HG02870 (cell line): Measurements from ENCODE around the gene MMP25.

ENCODE experiments used
- ATAC-seq: cut with Tn5 transposase; IDR thresholded peaks from one replicate; pipeline ENCODE4 v1.9.1; 2021; ENCODE audit warnings: mild to moderate bottlenecking, moderate library complexity; ENCODE audit not compliant: unreplicated experiment

Gene MMP25, protein sequence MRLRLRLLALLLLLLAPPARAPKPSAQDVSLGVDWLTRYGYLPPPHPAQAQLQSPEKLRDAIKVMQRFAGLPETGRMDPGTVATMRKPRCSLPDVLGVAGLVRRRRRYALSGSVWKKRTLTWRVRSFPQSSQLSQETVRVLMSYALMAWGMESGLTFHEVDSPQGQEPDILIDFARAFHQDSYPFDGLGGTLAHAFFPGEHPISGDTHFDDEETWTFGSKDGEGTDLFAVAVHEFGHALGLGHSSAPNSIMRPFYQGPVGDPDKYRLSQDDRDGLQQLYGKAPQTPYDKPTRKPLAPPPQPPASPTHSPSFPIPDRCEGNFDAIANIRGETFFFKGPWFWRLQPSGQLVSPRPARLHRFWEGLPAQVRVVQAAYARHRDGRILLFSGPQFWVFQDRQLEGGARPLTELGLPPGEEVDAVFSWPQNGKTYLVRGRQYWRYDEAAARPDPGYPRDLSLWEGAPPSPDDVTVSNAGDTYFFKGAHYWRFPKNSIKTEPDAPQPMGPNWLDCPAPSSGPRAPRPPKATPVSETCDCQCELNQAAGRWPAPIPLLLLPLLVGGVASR

DNA sequence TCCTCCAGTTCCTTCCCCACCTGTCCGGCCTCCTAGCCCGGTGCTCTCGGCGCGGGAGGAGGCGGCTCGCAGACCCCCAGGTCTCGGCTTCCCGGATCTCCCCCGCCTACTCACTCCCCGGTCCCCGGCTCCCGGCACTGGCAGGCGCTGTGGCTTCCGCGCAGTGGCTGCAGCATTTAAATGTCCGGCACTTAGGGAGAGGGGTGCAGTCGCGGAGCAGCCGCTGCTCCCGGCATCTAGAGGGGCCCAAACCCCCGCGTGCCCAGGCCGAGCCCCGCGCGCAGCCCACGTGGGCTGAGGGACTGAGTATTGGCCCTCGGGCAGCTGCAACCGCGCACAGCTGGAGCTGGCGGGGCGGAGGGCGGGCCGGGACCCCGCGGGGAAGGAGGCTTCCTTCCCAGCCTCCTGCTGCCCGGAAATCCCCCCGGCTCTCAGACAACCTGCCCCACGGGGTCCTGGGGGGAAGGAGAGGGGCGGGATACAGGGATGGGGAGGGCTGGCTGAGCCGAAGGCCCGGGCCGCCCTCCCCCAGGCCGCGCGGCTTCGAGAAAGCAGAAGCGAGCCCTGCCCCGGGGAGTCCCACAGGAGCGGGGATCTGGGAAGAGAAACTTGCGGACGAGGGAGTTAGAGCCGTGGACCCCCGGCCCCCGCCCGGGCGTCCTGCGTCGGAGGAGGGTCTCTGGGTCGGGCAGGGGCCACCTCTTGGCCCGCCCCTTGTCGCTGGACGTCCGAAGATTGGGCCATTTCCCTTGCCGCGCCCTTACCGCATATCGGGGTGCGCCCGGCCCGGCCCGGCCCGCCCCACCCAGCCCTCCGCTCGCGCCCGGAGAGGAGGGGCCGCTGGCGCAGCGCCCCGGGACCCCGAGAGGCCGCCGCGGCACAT is at the start of gene MMP25:
Gene MMP25, plus strand, starts transcription at position 804 of the 883 bp plus-strand sequence. CDS start 357 bp downstream, outside the sequence.
- no peak for ATAC-seq

DNA sequence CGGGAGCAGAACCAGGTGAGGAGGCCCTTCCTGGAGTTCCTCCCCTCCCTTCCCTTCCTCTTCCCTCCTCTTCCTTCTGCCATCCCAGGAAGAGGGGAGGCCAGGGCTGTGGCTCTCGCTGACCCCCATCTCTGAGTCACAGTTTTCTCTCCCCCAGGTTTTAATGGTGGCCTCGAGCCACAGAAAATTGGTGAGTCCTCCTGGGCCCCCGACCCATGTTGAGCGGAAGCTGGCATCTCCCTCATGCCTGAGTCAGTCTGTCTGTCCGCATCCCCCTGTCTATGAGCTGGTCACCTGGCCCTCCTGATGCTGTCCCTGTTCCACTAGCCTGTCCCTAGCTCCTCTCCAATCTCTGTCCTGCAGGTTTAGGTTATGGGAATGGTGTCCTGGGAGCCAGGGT is 46.4 kb upstream of the MMP25 start:
- ATAC-seq, result no peak

DNA sequence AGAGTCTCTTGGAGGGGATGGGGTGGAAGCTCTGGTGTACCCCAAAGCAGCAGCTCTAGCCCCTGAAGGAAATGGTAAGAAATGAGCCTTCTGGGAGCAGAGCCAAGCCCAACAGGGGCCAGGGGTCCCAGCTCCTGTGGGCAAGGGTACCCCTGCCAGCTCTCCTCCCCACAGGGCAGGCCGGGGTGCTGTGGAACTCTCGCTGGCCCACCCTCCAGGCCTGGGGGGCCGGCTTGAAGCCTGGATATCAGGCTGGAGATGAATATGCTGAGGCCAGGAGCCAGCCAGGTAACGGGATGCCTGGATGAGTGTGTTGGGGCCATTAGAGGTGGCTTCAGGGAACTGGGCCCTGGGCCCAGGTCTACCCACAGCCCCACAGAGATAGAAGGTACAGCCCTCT is 45.8 kb upstream of the MMP25 start:
- no peak for ATAC-seq

DNA sequence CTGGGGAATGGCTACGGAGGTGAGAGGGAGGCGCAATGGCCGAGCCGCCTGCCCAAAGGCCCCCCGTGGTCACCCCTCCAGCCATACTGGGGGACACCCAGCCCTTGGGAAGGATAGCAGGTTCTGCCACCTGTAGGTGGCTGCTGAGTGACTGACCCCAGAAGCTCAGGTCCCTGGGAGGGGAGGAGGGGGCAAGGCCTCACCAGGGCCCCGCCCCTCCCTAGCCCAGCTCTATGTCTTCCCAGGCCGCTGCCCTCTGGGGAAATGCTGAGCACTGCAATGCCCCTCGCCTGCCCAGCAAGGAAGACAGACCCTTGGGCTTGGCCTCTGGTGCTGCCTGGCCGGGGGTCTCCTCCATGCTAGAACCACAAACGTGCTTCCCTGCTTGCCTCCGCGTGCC is 45.0 kb upstream of the MMP25 start:
- no peak for ATAC-seq

DNA sequence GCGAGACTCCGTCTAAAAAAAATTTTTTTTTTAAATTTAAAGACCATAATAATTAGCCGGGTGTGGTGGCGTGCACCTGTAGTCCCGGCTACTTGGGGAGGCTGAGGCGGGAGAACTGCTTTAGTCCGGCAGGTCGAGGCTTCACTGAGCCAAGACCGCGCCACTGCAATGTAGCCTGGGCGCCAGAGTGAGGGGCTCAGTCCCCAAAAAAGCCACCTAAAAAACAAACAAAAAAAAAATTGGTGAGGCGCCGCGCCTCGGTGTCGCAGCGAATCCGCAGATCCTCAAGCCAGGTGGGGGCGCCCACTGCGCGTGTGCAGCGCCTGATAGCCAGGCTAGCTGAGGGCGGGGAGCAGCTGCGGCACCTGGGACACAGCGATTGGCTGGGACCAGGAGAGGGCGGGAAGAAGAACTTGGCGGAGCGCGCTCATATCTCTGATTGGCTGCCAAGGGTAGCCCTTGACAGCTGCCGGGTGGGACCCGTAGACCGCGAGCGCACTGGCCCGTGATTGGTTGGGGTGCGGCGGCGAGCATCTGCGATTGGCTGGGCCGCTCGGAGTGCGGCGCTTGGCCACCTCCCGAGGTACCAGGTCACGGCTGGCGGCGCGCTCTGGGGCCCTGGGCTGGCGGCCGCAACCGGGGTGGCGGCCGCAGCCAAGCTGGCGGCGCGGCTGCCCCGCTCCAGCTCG is 42.6 kb upstream of the MMP25 start:
- peak; percentile 99 for ATAC-seq

DNA sequence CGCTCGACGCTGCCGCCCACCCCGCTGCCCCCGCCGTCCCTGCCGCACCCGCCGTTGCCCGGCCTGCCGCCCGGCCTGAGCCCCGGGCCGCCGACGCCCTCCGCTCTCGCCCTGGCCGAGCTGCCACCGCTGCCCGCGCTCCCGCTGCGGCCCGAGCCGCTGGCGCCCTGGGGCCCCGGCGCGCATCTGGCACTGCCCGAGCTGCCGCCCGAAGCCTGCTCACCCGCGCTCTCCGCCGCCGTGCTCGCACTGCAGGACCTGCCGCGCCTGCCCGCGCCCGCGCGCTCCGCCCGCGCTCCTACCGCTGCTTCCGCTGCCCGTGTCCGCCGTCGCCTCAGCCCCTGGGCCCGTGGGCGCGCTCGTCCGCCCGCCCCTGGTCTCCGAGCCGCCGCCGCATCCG is 42.0 kb upstream of the MMP25 start:
- ATAC-seq, result no peak

DNA sequence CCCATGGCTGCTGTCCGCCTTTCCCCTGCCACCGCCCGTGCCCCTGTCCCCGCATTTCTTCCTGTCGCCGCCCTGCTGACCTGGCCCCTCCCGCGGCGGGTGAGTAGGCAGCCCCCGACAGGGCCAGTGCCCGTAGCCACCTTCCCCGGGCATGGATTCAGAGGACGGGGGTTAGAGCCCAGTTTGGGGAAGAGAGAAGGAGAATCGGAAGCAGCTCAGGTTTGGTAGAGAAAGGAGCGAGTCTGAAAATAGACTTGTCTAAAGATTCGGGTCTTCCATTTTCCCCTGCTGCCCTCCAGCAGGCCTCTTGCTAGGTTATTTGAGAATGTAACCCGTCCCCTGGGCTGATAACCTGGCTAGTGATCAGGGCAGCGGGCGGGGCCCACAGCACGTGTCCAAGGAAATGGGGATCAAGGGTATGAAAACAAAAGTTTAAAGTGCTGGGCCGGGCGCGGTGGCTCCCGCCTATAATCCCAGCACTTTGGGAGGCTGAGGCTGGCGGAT is 41.5 kb upstream of the MMP25 start:
- ATAC-seq, result no peak

DNA sequence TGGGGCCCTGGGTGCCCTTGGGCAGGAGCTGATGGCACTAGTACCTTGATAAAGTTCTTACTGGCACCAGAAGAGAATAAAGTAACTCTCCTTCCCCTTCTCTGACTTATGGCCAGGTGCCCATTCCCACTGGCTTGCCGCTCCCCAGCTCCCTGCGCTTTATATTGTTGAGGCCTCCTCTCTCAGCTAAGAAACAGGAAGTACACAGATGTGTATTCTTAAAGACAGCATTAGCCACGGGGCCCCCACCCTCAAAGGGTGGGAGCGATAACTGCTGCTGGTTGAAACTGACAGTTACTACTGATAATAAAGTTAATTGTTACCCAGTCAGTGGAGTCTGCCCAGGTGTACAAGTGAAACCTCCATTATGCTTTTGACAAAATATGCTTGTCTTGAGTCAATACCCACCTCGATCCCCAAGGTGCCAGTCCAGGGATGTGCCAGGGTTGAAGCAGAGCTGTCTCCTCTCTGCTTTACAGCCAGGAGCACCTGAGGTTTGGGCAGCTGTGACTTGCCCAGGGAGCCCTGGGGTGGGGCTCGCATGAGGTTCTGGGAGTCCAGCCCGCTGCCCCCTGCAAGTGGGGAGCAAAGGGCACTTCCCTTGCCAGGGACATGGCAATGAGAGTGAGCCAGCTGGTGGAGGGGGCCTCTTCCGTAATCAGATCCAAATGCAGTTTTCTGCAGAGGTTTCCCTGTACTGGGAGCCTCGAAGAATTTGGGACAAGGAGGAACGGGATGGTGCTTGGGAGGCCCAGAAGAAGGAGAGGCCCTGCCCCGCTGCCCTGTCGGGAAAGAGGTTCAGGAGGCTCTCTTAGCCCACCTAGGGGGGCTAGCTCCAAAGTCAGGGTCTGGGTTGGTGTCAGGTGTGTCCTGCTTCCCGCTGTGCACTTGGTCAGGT is 39.1 kb upstream of the MMP25 start:
- ATAC-seq, result no peak

DNA sequence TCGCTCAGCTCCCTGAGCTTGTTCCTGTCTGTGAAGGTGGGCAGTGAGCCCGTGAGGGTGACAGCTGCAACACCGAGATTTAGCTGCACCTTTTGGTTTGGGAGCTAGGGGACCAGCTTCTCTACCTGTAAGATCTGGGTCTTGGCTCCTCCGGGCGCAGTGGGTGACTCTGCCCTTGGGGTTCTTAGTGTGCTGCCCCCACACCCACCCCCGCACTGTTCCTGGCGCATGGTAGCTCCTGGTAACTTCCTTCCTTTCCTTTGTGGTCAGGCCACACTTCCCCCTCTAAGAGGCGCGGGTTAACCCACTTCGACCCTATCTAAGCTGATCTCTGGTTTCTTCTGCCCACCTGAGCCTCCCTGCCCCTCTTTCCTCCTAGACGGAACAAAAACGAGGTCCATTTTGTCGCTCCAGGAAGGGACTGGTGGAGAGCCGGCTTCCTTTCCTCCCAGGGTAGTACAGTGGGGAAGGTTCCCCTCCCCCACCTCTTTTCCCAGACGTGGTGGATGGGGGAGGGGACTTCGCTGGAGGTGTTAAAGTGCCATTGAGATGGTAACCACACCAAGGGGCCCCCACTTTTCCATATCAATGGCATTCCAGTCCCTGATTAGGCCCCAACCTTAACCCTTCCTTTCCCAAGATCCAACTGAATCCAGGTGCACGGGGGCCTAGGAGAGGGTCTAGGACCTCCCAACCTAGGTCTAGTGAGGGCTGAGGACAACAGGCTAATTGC is 38.2 kb upstream of the MMP25 start:
- no peak for ATAC-seq

DNA sequence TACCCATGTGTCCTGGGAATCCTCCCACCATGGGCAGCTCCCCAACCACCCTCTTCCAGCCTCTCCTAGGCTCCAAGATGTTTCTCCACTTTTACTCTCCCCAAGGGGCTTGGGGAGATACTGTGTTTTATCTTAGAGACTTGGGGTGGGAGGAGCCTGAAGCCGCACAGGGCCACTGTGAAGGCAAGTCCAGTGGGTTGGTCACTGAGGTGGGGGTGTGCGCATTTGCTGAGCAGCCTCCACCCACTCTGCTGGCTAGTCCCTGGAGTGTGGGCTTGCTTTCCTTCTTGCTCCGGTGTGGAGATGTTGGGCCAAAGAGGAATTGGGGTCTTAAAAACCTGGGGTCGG is 37.7 kb upstream of the MMP25 start:
- ATAC-seq, result no peak

DNA sequence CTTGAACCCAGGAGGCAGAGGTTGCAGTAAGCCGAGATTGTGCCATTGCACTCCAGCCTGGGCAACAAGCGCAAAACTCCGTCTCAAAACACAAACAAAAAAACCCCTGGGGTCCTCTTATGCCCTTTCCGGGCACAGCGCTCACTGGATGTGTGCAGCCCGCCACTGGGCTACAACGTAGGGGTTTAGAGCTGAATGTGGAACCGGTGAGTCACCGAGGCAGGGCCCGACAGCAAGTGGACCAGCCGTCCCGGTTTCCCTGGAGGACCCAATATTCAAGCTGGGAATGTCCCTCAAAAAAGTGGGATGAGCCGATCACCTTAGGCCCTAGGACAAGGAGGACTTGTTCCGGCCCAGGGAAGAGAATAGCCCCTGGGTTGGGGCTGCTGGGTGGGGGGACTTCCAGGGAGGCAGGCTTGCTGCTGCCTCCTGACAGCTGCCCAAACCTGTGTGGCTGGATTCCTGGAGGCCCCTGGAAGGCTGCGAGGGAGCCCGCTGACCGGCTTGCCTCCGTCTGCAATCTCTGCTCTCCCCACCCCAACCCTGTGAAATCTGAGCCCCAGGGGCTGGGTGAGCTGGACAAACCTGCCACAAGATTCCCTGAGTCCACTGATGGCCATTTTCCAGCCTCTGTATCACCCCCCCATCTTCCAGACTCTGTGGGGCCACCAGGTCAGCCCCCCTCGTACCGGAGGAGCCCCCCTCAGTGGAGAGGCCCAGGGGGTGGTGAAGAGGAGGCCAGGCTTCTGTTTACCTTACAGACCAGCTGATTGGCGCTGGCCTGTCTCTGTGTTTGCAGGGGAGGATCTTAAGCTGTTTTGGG is 36.6 kb upstream of the MMP25 start:
- no peak for ATAC-seq

DNA sequence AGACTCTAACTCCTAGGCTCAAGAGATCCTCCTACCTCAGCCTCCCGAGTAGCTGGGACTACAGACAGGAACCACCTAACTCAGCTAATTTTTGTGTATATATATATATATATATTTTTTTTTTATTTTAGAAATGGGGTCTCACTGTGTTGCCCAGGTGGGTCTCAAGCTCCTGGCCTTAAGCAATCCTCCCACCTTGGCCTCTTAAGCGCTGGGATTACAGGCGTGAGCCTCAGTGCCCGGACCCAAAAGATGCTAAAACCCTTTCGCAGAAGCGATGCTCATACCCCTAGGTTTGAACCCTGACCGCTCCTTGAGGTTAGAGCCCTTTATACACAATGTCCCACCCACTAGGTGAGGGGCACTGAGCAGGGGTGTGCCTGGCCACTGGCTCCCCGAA is 35.9 kb upstream of the MMP25 start:
- no peak for ATAC-seq

DNA sequence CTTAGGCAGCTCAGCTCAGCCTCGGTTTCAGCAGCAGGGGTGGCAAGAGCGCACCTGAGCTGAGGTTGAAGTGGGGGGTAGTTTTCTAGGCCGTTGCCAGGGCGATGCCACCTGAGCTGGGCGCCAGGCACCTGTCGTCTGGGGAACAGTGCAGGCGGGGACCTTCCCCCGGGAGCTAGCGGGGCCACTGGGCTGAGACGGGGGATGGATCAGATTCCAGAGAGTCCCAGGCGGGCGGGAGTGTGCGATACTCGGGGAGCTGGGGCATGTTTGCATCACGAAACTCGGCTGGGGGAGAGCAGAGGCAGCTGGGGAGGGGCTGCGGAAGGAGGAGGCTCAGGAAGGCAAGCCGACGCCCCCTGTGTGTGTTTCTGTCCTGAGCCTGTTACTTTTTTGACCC is 34.1 kb upstream of the MMP25 start:
- ATAC-seq, result no peak

DNA sequence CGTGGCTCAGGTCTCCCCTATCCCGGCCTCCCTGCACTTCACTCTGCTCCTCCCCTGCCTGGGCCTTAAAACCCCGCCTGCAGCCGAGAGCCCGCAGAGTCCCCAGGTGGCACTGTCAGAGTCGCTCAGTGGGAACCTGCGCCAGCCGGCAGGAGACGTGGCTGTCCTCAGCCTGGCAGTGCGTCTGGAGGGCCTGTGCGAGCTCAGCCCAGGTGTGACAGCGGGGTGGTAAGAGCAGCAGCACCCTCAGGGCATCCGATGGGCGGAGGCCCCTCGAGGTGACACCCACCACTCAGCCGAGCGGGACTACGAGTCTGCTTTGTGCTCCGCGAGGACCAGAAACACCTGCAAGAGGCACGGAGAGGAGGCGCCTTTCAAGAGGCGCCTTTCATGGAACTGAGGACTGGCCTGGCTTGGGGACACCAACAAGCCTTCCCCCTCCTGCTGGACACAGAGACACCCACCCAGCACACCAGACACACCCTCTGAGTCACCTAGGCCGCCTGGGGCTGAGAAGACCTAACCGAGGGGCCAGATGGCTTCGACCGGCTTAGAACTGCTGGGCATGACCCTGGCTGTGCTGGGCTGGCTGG is 33.4 kb upstream of the MMP25 start, which contains the start of gene CLDN9:
Gene CLDN9, plus strand, starts transcription at position 96 of the 593 bp plus-strand sequence. Its CDS starts 440 bp downstream, at position 536.
- ATAC-seq, result no peak

DNA sequence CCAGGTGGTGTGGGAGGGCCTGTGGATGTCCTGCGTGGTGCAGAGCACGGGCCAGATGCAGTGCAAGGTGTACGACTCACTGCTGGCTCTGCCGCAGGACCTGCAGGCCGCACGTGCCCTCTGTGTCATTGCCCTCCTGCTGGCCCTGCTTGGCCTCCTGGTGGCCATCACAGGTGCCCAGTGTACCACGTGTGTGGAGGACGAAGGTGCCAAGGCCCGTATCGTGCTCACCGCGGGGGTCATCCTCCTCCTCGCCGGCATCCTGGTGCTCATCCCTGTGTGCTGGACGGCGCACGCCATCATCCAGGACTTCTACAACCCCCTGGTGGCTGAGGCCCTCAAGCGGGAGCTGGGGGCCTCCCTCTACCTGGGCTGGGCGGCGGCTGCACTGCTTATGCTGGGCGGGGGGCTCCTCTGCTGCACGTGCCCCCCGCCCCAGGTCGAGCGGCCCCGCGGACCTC is 32.8 kb upstream of the MMP25 start:
- ATAC-seq, result no peak

DNA sequence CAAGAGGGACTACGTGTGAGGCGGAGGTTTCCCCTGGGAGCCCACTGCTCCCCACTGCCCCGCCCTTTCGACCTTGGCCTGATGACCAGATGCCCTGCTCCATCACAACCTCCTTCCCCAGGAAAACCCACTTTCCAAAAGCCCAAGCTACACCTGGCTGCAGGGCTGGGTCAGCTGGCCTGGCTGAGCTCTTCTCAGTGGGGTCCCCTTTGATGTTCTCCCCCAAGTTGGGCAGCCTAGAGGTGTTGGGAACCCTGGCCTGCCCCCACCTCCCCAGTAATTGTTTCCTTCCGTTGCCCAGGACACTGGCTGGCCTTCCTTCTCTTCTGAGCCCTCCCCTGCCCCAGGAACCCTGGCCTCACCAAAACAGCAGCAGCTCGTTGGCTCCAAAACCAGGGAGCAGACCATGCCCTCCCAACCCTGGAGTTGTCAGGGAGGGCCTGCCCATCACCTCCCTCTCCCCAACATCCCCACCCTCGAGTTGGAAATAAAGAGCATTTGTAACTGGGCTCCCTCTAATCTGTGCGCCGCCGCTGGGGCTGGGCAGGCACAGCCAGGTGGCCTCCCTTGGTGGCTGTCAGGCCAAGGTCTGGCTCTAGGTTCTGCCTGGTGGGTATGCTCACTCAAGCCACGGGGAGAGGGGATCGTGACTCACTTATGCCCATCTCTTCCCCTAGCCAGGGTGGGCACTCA is 32.2 kb upstream of the MMP25 start:
- no peak for ATAC-seq

DNA sequence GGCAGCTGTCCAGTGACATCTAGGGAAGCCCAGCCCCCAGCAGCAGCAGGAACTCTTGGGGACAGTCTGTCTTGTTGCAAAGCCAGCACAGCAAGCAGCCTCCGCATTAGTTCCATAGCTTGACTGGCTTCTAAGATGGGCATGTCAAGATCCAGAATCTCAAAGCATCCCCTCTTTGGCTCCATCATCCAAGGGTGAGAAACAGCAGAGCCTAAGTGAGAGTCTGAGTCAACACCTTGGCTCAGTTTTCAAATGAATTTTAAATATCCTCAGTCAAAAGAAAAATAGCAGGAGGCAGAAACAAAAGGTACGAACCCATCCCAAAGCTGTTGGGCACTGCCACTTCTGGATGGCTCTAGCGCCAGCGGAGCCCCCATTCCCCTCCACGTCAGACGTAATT is 31.4 kb upstream of the MMP25 start:
- no peak for ATAC-seq
